OCI-LY3 (cell line): ENCODE measurements around the gene CSTPP1.

Source experiments
- EZH2phosphoT487 ChIP-seq: fragments of 200-600 bp; shearing (Covaris generic); IDR thresholded peaks from 2 replicates; pipeline ENCODE4 v1.6.1; 2018; ENCODE audit warnings: antibody characterized with exemption, mixed run types, low read depth
- TF ChIP-seq, protein P1 (sequence below): fragments of 200-600, 300-600 bp; sonication (generic); IDR thresholded peaks from 2 replicates; pipeline ENCODE4 v1.5.1; 2014; ENCODE audit warnings: antibody characterized with exemption, low read length, low read depth

DNA sequence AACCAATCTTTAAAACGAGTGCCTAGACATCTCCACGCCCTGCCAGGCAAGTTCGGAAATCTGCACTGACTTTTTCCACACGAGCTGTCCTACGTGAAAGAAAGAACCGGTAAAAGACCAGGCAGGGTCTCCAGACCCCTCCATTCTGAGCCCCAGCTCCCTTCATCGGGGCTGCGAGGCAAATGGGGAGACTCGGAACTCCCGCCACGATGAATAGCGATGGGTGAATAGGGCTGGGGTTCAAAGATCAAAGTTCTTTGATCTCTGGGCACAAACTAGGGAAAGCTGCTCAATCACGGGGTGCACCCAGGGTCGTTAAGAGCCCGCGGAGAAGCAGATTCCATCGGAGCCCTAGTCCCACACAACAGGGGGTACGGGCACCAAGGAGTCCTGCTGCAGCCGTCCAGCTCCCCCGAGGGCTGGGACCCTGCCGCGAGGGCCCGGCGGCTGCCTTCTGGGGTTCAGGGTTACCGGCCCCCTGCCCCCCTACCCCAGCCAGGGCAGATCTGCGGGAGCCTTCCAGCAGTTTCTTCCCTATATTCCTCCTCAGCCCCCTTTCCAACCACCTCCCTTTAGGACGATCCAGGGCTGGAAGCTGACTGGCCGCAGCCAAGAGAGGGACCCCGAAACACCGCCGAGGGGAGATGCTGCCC, 19.3 kb upstream of the CSTPP1 start:
- TF ChIP-seq, protein P1, sequence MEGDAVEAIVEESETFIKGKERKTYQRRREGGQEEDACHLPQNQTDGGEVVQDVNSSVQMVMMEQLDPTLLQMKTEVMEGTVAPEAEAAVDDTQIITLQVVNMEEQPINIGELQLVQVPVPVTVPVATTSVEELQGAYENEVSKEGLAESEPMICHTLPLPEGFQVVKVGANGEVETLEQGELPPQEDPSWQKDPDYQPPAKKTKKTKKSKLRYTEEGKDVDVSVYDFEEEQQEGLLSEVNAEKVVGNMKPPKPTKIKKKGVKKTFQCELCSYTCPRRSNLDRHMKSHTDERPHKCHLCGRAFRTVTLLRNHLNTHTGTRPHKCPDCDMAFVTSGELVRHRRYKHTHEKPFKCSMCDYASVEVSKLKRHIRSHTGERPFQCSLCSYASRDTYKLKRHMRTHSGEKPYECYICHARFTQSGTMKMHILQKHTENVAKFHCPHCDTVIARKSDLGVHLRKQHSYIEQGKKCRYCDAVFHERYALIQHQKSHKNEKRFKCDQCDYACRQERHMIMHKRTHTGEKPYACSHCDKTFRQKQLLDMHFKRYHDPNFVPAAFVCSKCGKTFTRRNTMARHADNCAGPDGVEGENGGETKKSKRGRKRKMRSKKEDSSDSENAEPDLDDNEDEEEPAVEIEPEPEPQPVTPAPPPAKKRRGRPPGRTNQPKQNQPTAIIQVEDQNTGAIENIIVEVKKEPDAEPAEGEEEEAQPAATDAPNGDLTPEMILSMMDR, result no peak
- TF ChIP-seq EZH2phosphoT487, result no peak
